Neural cell (in vitro differentiated cells): Measurements from ENCODE around the gene APBB2. TPM values are rescaled to one million over a fixed set of nuclear protein-coding genes. Genes with fewer than 3 reads are reported as not detected.

Source experiments
- H2AFZ ChIP-seq: fragments of 200-600, 300-800 bp; sonication (generic), shearing (Covaris generic); 2 replicates; pipeline ENCODE4 v1.6.0; 2014; ENCODE audit warnings: low read depth, mild to moderate bottlenecking, antibody characterized with exemption, low read length, moderate library complexity
- H3F3A ChIP-seq: fragments of 200-600 bp; shearing (Covaris generic); 2 replicates; pipeline ENCODE4 v1.6.1; 2016; ENCODE audit warnings: mild to moderate bottlenecking, moderate library complexity, mixed read lengths, antibody characterized with exemption, low read length; ENCODE audit not compliant: insufficient read depth, poor library complexity, severe bottlenecking
- H3K27ac ChIP-seq: fragments of 200-600, 300-800 bp; sonication (generic), shearing (Covaris generic); 2 replicates; pipeline ENCODE4 v1.5.1; 2014; ENCODE audit warnings: mild to moderate bottlenecking, low read length, moderate library complexity
- H3K27me3 ChIP-seq: fragments of 300-800, 200-600 bp; sonication (generic), shearing (Covaris generic); 2 replicates; pipeline ENCODE4 v1.6.0; 2014; ENCODE audit warnings: mild to moderate bottlenecking, low read depth, low read length, moderate library complexity; ENCODE audit not compliant: insufficient read depth
- H3K36me3 ChIP-seq: fragments of 300-800, 200-600 bp; sonication (generic), shearing (Covaris generic); 2 replicates; pipeline ENCODE4 v1.5.1; 2014; ENCODE audit warnings: mild to moderate bottlenecking, antibody characterized with exemption, low read length, moderate library complexity; ENCODE audit not compliant: insufficient read depth
- H3K4me2 ChIP-seq: fragments of 300-800, 200-600 bp; sonication (generic), shearing (Covaris generic); 2 replicates; pipeline ENCODE4 v1.6.0; 2014; ENCODE audit warnings: mild to moderate bottlenecking, low read length
- H3K4me3 ChIP-seq: fragments of 300-800, 200-600 bp; sonication (generic), shearing (Covaris generic); 2 replicates; pipeline ENCODE4 v1.5.1; 2014; ENCODE audit warnings: mild to moderate bottlenecking, low read length, moderate library complexity
- H3K79me2 ChIP-seq: fragments of 200-600 bp; shearing (Covaris generic); replicated peaks from 2 replicates; pipeline ENCODE4 v1.6.0; 2014; ENCODE audit warnings: mild to moderate bottlenecking, low read length, moderate library complexity; ENCODE audit not compliant: insufficient read depth
- H3K9ac ChIP-seq: fragments of 300-800, 200-600 bp; sonication (generic), shearing (Covaris generic); 2 replicates; pipeline ENCODE4 v1.6.1; 2016; ENCODE audit warnings: mild to moderate bottlenecking, low read length, mixed read lengths
- H3K9me2 ChIP-seq: fragments of 200-600 bp; shearing (Covaris generic); 2 replicates; pipeline ENCODE4 v1.6.1; 2016; ENCODE audit warnings: mild to moderate bottlenecking, low read length, mixed read lengths; ENCODE audit not compliant: insufficient read depth
- H3K9me3 ChIP-seq: fragments of 200-600, 300-800 bp; sonication (generic), shearing (Covaris generic); 2 replicates; pipeline ENCODE4 v1.6.1; 2016; ENCODE audit warnings: mild to moderate bottlenecking, mixed run types, low read length, moderate library complexity, mixed read lengths
- H4K20me1 ChIP-seq: fragments of 200-600 bp; shearing (Covaris generic); 2 replicates; pipeline ENCODE4 v1.6.1; 2016; ENCODE audit warnings: mild to moderate bottlenecking, mixed run types; ENCODE audit not compliant: insufficient read depth
- EP300 ChIP-seq: fragments of 450-650 bp; conservative IDR thresholded peaks from 2 replicates; pipeline ENCODE4 v1.6.1; 2014; ENCODE audit warnings: antibody characterized with exemption, mild to moderate bottlenecking, moderate library complexity; ENCODE audit not compliant: poor library complexity, severe bottlenecking
- EZH2 ChIP-seq: fragments of 200-600, 300-800 bp; shearing (Covaris generic), sonication (generic); IDR thresholded peaks from 2 replicates; pipeline ENCODE4 v1.6.1; 2014; ENCODE audit warnings: antibody characterized with exemption, low read length, borderline replicate concordance, mild to moderate bottlenecking; ENCODE audit not compliant: insufficient read depth, poor library complexity, severe bottlenecking
- MXI1 ChIP-seq: fragments of 450-650 bp; conservative IDR thresholded peaks from 2 replicates; pipeline ENCODE4 v1.6.1; 2014; ENCODE audit warnings: antibody characterized with exemption, mild to moderate bottlenecking; ENCODE audit not compliant: poor library complexity, severe bottlenecking
- POLR2AphosphoS5 ChIP-seq: IDR thresholded peaks from 2 replicates; pipeline ENCODE4 v1.6.1; 2012
- RAD21 ChIP-seq: fragments of 450-650 bp; conservative IDR thresholded peaks from 2 replicates; pipeline ENCODE4 v1.6.1; 2014; ENCODE audit warnings: antibody characterized with exemption, mild to moderate bottlenecking, moderate library complexity
- SMC3 ChIP-seq: fragments of 450-650 bp; conservative IDR thresholded peaks from 2 replicates; pipeline ENCODE4 v1.6.1; 2014; ENCODE audit warnings: antibody characterized with exemption, mild to moderate bottlenecking, moderate library complexity; ENCODE audit not compliant: poor library complexity
- TAF1 ChIP-seq: IDR thresholded peaks from 2 replicates; pipeline ENCODE4 v1.6.1; 2012; ENCODE audit warnings: low read depth
- polyA plus RNA-seq: library from polyadenylated mRNA; depleted of rRNA; stranded (reverse); fragments of >200 nt; gene quantifications from 2 replicates; pipeline ENCODE4 v1.2.3, GENCODE V29; 2014
- TF ChIP-seq, protein P1 (sequence below): fragments of 450-650 bp; IDR thresholded peaks from 2 replicates; pipeline ENCODE4 v1.5.1; 2014; ENCODE audit warnings: antibody characterized with exemption, mild to moderate bottlenecking, moderate library complexity; ENCODE audit not compliant: poor library complexity, severe bottlenecking
- TF ChIP-seq, protein P2 (sequence below): IDR thresholded peaks from 2 replicates; pipeline ENCODE4 v1.6.1; 2012; ENCODE audit warnings: borderline replicate concordance

The APBB2 gene
- polyA plus RNA-seq, 1 donor from 2014 or later = 41.9 TPM

DNA sequence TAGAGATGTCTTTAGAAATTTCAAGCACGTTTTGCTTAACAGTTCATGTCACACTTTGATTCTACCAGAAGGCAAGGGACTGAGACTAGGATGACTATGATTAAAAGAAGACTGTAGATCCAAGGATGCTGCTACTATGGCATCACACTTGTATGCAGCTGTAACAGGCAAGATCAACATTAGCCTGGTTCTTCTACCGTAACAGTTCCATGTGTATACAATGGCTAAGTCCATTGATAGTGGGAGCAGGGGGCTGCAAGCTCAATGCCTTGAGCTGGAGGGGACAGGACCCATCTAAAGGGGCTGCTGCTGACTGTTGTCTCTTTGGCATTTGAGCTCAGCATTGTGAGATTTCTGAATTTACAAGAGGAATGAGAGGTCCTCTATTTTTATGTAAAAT lies 212.0 kb downstream of the APBB2 start:
- Histone ChIP-seq H3K4me2 (no peak overlapping the region), H3K27me3 (no peaks in the 10 kb centered on the region), H4K20me1 (no peaks in the 10 kb centered on the region), H3K79me2 (no peaks in the 10 kb centered on the region), H3K36me3 (no peaks in the 10 kb centered on the region), H3K9ac (no peak overlapping the region), H3K9me2 (no peaks in the 10 kb centered on the region), H3K9me3 (no peaks in the 10 kb centered on the region), H2AFZ (no peak overlapping the region), H3K4me3 (no peak overlapping the region), H3F3A (no peaks in the 10 kb centered on the region), H3K27ac (no peak overlapping the region)
- TF ChIP-seq MXI1 = no peak
- TF ChIP-seq, protein P1, sequence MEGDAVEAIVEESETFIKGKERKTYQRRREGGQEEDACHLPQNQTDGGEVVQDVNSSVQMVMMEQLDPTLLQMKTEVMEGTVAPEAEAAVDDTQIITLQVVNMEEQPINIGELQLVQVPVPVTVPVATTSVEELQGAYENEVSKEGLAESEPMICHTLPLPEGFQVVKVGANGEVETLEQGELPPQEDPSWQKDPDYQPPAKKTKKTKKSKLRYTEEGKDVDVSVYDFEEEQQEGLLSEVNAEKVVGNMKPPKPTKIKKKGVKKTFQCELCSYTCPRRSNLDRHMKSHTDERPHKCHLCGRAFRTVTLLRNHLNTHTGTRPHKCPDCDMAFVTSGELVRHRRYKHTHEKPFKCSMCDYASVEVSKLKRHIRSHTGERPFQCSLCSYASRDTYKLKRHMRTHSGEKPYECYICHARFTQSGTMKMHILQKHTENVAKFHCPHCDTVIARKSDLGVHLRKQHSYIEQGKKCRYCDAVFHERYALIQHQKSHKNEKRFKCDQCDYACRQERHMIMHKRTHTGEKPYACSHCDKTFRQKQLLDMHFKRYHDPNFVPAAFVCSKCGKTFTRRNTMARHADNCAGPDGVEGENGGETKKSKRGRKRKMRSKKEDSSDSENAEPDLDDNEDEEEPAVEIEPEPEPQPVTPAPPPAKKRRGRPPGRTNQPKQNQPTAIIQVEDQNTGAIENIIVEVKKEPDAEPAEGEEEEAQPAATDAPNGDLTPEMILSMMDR = no peak
- TF ChIP-seq, protein P2, sequence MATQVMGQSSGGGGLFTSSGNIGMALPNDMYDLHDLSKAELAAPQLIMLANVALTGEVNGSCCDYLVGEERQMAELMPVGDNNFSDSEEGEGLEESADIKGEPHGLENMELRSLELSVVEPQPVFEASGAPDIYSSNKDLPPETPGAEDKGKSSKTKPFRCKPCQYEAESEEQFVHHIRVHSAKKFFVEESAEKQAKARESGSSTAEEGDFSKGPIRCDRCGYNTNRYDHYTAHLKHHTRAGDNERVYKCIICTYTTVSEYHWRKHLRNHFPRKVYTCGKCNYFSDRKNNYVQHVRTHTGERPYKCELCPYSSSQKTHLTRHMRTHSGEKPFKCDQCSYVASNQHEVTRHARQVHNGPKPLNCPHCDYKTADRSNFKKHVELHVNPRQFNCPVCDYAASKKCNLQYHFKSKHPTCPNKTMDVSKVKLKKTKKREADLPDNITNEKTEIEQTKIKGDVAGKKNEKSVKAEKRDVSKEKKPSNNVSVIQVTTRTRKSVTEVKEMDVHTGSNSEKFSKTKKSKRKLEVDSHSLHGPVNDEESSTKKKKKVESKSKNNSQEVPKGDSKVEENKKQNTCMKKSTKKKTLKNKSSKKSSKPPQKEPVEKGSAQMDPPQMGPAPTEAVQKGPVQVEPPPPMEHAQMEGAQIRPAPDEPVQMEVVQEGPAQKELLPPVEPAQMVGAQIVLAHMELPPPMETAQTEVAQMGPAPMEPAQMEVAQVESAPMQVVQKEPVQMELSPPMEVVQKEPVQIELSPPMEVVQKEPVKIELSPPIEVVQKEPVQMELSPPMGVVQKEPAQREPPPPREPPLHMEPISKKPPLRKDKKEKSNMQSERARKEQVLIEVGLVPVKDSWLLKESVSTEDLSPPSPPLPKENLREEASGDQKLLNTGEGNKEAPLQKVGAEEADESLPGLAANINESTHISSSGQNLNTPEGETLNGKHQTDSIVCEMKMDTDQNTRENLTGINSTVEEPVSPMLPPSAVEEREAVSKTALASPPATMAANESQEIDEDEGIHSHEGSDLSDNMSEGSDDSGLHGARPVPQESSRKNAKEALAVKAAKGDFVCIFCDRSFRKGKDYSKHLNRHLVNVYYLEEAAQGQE = no peak
- TF ChIP-seq RAD21 = no peak
- no peak for TF ChIP-seq TAF1
- TF ChIP-seq EP300 = no peak
- TF ChIP-seq SMC3 = no peak
- no peak for TF ChIP-seq EZH2
- no peak for TF ChIP-seq POLR2AphosphoS5

DNA sequence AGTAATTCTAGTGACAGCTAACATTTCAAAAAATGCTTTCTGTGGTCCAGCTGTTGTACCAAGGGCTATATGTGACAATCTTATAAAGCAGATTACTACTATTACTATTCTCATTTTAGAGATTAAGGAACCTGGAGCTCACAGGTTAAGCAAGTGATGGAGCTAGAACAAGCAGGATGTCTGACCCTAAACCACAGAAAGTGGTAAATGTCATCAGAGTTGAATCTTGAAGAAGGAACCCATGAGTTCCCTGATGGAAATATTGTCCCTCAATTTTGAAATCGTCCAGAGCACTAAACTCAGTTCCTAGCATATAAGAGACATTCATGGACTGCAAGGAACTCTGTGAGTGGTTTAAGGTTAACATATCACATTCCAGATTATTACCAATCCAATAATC lies 214.0 kb downstream of the APBB2 start:
- Histone ChIP-seq H3K27ac (no peak overlapping the region), H3K4me3 (no peak overlapping the region), H3K79me2 (no peaks in the 10 kb centered on the region), H2AFZ (no peak overlapping the region), H3K9me3 (no peaks in the 10 kb centered on the region), H4K20me1 (no peaks in the 10 kb centered on the region), H3K9ac (no peak overlapping the region), H3F3A (no peaks in the 10 kb centered on the region), H3K9me2 (no peaks in the 10 kb centered on the region), H3K27me3 (no peaks in the 10 kb centered on the region), H3K4me2 (no peak overlapping the region), H3K36me3 (no peaks in the 10 kb centered on the region)
- no peak for TF ChIP-seq EP300
- TF ChIP-seq RAD21 = no peak
- TF ChIP-seq POLR2AphosphoS5 = no peak
- no peak for TF ChIP-seq EZH2
- TF ChIP-seq, protein P2 = no peak
- no peak for TF ChIP-seq MXI1
- TF ChIP-seq SMC3 = no peak
